Activated CD4-positive, alpha-beta T cell treated with anti-CD3 and anti-CD28 coated beads, Interleukin-2, amount 50 U/mL, for 16 hours (primary cell): ENCODE data around the gene UFC1.

ENCODE experiments used
- DNase-seq: peaks from one replicate; pipeline ENCODE4 v3.0.0-alpha.2; 2020

The UFC1 gene

GRCh38 chr1:161196111-161196510, 42.3 kb downstream of the UFC1 start:
- DNase-seq, result no peak

DNA sequence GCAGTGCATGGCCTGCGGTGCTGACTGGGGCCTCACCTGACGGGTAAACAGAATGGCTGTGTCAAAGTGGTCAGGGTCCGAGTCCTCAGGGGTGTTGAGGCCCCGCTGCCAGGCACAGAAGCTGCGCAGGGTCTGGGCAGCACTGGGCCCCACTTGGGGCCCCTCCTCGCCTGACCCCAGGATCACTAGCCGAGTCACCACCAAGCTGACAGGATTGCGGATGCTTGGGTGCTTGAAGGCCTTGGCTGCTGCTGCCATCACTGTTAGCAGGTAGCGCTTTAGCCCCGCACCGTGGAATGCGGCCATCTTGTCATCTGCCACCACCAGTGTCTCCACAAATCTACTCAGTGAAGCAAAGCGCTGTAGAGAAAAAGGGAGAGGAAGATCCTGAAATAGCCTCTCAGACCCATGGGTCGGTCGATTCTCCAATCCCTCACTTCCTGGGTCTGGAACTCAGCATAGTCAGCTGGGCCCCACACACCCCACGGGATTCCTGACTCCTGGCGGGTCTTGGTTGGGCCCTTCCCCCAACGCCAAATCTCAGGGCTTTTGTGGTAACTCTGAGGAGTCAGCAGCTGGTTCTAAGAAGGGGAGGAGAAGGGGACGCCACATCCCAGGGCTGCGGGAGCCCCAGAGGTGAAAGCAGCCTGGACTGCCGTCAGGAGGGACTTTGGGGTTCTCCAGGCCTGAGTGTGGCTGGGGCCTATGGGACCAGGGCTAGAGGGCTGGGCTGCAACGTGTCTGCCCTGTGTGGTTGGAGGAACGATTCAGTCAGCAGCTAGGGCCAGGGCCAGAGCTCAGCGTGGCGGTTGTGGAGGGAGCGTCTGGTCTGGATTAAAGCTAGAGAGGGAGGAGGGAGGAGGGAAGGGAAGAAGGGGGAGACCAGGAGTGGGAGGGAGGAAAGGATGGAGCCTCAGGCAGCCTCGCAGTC, 43.0 kb downstream of the UFC1 start:
- DNase-seq, result no peak

DNA sequence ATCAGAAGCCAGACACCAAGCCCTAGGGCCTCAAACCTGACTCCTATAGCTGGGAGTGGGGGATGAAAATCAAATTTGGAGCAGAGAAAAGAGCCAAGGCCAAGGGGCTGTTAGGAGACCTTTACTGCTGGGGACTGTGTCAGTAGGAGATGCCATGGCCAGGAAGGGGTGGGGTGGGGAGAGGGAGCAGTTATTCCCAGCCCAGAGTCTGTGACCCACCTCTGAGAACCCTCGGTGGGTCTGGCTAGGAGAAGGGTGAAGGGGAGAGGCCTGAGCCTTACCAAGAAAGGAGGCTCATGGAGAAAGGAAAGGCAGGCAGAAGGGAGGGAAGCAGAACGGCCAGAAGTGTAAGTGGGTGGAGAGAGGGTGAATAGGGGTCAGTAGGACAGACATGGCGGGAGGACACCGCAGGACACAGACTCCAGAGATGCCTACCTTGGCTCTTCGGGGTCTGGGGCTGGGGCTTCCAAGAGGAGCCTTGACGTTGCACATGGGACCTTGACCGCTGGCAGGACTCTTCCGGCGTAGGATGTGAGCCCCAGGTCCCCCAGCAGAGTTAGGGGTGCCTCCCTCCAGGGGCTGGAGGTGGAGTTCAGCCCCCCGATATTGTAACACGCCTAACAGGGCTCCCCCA, 43.9 kb downstream of the UFC1 start:
- no peak for DNase-seq

- DNase-seq, result no peak
Measured at GRCh38 chr1:161198194-161198896, 44.6 kb downstream of the UFC1 start.

- DNase-seq, result no peak
Measured at GRCh38 chr1:161198897-161199431, 45.2 kb downstream of the UFC1 start, which contains the start of gene ADAMTS4. ADAMTS4 (minus strand) TSS chr1:161199054; CDS start chr1:161198627, 427 bp downstream.

DNA sequence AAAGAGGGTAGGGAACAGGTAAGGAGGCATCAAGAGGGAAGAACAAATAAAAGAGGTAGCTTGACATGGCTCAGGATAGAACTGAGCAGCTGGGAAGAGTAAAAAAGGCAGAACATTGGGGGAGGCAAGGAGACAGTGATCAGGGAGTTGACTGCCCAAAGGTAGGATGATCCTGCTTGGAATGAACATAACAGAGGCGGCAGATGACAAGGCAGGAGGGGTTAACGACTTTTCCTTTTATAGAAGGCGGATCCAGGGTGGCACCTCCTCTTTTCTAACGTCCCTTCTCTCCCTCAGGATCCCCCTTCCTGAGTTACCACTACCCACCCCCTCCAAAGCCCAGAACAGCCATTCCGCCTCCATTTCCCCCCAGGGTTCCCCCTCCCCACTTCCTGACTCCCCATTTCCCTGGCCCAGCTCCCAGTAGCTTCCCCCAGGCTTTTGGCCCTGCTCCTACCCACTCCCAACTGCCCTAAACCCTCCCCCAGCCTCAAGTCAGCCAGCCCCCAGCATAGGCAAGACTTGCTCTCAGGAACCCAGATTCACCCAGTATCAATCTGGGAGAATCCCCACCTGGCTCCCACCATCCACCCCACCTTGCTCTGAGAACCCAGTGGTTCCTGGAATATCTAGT, 45.8 kb downstream of the UFC1 start:
- no peak for DNase-seq

DNA sequence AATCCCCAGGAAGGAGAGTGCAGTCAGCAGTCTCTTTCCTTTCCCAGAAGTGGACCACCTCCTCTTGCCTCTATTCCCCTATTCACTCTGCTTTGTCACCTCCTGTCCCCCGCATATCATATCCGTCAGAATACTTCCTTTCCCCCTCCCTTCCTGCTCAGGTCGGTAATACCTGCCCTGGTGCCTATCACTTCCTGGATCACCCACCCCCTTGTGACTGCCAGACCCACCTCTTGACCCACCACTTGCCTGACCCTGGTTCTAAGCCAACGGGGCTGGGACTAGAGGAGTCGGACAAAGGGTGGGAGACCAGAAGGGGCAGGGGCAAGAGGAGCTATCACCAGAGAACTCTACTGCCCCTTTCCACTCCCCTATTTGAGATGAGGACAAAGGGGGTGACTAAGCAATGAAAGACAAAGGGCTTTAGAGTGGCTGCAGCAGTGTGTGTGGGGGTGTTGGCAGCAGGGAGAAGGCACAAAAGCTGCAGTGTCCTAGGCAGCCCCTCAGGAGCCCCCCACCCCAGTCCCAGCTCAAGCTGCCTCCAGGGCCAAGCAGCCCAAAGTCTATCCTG, 46.7 kb downstream of the UFC1 start:
- DNase-seq, result peak; percentile 31

GRCh38 chr1:161200992-161201835, 47.4 kb downstream of the UFC1 start:
- DNase-seq, result no peak

GRCh38 chr1:161201836-161202712, 48.3 kb downstream of the UFC1 start, which contains the start of gene NDUFS2:
NDUFS2 (plus strand) TSS chr1:161202367; CDS start chr1:161202386, 19 bp downstream.
- DNase-seq, result peak; percentile 99

DNA sequence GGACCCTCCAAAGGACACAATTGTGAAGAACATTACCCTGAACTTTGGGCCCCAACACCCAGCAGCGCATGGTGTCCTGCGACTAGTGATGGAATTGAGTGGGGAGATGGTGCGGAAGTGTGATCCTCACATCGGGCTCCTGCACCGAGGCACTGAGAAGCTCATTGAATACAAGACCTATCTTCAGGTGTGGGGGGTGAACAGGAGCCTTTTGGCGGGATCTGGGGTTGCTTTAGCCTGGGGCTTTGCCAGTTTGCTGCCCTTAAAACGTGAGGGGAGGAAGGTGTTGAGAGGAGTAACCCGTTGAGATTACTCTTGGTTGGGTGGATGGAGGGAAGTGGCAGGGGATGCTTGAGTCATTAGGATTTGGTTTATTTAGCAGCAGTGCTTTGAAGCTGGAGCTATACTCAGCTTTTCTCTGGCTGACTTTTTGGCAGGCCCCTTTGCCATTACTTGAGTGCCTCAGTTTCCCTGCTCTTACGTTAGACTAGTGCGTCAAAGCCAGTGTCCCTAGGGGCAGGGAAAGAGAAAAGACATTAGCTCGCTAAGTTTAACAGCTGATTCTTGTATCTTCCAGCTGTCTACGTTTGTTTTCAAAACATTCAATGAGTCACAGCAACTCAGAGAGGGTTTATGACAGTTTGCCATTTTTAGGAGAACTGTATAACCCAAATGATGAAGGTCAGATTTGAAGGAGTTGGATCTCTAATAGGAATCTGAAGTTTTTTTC, 52.8 kb downstream of the UFC1 start:
- DNase-seq, result no peak

DNA sequence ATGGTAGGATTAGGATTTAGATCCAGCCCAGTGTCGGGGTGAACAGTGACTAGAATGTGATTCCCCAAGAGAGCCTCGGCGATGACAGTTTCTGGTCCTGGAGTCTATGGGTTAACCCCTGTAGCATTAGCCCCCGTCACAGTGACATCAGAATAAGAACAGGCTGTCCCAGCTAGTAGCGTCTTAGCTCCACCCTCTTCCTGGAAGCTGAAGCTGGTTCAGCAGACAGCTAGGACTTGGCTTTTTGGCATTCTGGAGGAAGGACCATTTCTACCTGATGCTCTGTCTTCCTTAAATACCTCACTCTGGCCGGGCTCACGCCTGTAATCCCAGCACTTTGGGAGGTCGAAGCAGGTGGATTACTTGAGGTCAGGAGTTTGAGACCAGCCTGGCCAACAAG, 53.4 kb downstream of the UFC1 start:
- no peak for DNase-seq
